Measurements from ENCODE around the gene MAP3K8.

The MAP3K8 gene

GRCh38 chr10:30510184-30510931, 76.4 kb downstream of the MAP3K8 start:
- no peak overlapping the region for H3K27ac ChIP-seq
- no peak for DNase-seq (ENCODE audit: low read depth, low spot score)

- no peak for DNase-seq (ENCODE audit: low read depth, low spot score)
- H3K27ac ChIP-seq = no peak overlapping the region
Measured at GRCh38 chr10:30510932-30511700, 77.1 kb downstream of the MAP3K8 start.

Data from epithelial cell of prostate (primary cell).